Measurements from ENCODE around the gene EML6. TPM values are rescaled to one million over a fixed set of nuclear protein-coding genes. Genes with fewer than 3 reads are reported as not detected.

The EML6 gene
- polyA plus RNA-seq, 5 donors = 0.75 to 2.2 (median 1.6) TPM

- peak; percentile 21 to 27 for DNase-seq
Measured at GRCh38 chr2:54999182-54999581, 275.7 kb downstream of the EML6 start.

DNA sequence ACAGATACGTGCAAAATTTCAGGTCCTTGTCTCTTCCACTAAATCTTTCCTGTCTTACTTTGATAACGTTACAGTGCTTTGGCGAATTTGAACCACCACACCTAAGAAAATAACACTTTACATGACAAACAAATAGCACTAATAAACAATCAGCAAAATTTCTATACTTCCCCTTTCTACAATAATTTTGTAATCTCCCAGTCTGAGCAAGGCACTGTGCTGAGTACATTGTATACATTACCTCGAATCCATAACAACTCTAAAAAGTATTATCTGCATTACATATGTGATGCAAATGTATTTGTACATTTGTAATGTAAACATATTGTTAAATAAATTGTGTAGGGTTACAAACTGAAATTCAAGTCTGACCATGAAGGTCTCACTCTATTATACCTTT, 276.9 kb downstream of the EML6 start:
- no peak for DNase-seq

DNA sequence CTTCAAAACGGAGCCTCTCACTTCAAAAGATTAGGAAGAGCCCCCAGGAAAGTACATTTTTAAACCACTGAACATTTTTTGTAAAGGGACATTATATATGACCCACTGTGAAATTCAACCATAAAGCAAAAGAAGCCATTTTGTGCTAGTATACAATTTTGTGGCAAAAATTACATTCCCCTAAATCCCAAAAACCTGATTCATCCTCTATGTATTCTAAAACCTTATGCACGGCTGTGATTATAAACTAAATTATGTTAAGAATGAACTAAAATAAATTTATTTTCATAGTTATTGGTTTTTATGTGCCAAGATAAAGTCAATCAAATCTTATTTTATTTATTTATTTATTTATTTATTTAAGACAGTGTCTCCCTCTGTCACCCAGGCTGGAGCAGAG, 278.3 kb downstream of the EML6 start:
- no peak for DNase-seq

GRCh38 chr2:55003706-55004639, 280.5 kb downstream of the EML6 start:
- no peak for DNase-seq

- DNase-seq = no peak
Measured at GRCh38 chr2:55006306-55006705, 282.8 kb downstream of the EML6 start.

GRCh38 chr2:55009277-55010060, 286.0 kb downstream of the EML6 start:
- peak in 1 of 2 donors; percentile 17 for DNase-seq

DNA sequence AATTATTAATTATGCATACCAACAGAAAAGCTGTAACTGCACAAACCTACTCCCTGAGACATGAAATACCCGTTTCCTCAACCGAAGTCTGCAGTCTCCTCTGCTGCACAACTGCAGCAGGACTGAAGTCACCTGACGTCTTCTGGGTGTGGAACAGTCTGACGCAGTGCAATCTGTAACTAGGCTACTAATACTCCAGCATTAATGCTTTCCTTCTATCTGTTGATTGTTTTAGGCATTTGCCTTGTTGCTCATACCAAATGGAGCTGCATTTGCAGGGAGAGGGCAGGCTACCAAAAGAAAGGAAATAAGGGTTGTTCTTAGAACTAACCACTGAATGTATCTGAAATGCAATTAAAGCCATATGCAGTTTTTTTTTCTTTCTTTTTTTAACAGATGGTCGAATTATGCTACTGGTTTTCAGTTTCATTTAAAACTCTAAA, 286.7 kb downstream of the EML6 start:
- DNase-seq = peak; percentile 41 to 43

GRCh38 chr2:55010915-55011314, 287.5 kb downstream of the EML6 start:
- DNase-seq = no peak

DNA sequence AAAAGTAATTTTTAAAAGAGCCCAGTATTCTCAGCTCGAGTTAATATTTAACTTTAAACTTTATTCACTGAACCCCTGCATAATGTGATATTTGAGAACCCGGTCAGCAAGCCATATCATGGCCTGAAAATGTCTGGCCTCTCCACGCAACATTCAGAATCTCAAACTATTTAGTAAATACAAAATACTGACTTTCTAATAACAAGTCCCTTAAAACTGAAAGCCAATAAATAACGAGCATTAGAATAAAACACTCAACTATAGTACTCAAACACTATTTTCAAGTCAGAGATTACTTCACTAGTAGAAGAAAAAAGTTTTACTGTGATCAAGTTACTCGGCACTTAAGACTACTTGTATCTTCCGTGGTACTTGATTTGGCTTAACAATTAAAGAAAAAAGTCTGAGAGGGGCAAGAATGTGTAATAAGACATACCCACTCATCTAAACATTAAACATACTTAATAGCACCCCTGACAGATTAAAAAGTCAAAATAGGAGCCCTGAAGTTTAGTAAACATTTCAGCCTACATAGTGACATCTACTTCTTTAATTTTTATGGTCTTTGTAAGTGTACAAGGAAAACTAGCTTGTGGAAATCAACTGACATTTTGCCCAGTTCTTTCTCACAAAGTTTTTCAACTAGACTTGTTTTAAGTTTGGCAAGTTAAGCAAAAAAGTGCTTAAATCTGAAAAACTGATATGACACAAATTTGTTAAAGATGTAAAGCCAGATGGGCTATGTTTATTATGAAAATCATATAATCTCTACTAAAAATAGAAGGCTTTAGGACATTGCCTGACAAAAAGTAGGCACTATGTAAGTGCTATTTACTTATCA, 288.6 kb downstream of the EML6 start:
- DNase-seq = peak; percentile 18 to 23

GRCh38 chr2:55012672-55013484, 289.4 kb downstream of the EML6 start:
- DNase-seq = no peak

DNA sequence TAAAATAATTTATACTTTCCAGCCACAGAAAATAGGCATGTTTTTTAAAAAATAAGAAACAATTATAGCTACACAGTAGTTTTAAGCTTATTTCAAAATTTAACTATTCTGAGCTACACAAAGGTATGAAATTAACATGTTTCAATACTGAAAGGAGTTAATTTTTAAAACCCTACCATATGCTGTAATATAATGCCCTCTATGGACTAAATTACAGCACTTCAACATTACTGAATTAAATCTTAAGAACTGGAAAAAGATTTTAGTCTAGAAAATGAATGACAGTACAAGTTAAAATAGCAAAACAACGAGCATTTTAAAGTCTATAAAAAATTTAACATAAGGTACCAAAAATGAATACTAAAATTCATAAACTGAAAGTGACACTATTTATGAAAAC, 290.5 kb downstream of the EML6 start:
- DNase-seq = no peak

DNA sequence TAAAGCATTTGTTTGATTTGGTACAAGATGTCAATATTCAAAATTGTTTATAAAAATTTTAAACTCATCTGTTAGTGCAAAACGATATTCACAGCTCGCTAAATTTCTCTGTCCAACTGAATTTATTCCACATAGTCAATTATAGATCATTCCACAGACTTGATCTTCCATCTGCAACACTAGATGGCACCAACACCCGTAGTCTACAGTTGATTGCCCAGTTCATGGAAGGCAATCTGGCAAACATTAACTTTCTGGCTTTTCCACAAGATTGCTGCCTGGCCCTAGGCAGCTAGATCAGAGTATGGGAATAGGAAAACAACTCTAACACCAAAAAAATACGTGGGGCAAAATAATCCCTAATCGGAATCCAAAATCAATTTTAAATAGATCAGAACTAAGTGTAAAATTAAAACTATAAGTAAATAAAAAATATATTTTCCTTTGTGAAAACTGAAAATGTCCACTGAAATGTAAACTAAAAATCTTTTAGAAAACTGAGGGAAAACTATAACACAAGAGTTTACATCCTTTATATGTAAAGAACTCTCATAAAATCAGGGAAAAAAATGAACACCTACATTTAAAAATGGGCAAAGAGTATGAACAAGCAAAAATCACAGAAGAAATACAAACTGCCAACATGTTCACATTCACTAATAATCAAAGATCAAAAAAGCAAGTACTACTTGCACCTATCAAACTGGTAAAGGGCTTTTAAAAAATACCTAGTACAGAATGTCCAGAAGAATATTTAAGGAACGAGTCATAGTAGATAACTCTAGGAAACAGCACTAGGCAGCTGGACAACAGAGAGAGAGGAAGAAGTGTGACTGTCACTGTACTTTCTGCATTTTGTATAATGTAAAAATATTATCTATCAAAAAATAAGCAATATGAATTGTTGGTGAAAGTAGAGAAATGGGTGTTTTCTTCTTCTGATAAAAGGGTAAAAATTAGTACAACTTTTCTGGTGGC, 291.8 kb downstream of the EML6 start:
- peak; percentile 44 to 46 for DNase-seq

GRCh38 chr2:55017428-55017827, 294.0 kb downstream of the EML6 start:
- DNase-seq = no peak

- no peak for DNase-seq
Measured at GRCh38 chr2:55017880-55018279, 294.4 kb downstream of the EML6 start.

DNA sequence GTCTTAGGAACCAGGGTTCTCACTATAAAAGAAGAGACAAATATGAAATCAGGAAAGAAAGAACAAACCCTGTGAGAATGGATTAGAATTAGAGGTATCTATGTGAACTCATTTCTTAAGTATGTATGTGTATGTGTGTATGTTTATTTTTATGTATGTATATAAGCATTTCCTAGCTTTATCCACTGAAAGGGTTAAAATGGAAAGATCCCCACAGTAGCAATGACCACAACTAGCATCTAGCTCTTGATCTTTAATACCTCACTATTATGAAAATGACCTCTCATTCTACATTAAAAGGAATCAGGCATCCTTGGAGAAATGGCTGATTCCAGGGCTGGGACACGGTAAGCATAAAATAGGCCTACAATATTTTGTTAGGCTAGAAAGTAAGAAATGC, 295.2 kb downstream of the EML6 start:
- no peak for DNase-seq

- no peak for DNase-seq
Measured at GRCh38 chr2:55019526-55020258, 296.2 kb downstream of the EML6 start.
